GM12891 (cell line): Measurements from ENCODE around the gene GPSM1.

Experiments used
- POLR2A ChIP-seq: IDR thresholded peaks from 2 replicates; pipeline ENCODE4 v1.6.1; 2011; ENCODE audit warnings: low read depth, low read length, control low read depth
- POLR2AphosphoS5 ChIP-seq: IDR thresholded peaks from 2 replicates; pipeline ENCODE4 v1.6.1; 2011; ENCODE audit warnings: low read depth, low read length, control low read depth

DNA sequence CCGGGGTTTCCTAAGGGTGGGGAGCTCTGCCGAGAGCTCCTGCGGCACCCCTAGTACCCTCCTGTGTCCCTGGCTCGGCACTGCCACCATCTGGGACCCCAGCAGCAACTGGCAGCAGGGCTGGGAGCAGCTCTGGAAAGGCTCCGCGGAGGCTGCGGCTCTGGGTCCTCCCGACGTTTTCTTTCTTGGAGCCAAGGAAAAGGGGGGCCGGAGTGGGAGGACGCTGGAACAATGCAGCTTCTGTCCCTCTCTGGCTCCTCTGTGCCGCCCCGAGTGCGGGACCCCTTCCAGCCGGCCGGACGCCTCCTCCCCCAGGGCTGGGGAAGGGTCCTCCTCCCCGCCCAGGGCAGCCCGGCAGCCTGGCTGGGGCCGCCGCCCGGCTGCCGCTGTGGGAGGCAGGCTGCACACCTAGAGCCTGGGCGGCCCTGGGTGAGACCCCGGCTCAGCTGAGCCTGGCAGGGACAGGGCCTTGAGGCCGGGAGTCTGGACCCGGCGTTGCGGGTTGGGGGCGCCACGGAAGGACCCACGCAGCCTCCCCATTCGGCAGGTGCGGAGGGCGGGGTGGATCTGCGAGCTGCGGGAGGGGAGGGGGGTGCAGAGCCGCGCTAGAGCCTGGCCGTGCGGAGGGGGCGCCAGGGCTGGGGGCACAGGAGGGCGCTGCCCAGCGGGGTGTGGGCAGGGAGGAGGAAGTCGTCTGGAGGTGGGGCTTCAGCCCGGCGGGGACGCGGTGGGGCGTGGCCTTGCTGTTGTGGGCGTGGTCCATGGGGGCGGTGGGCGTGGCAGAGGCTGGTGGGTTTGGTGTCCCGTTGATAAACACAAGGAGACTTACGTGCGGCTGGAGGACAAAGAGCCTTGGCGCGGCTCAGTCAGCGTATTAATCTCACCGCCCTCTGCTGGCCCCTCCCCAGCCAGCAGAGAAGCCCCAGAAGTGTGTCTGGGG is 15.1 kb downstream of the GPSM1 start:
- TF ChIP-seq POLR2A (no peak), POLR2AphosphoS5 (no peak)
